ENCODE results near the gene ZNF546. TPM values are rescaled to one million over a fixed set of nuclear protein-coding genes. Genes with fewer than 3 reads are reported as not detected.
"Not testable (repeated sequence)": the region's sequence is repeated elsewhere in the genome, so short reads cannot be mapped to it uniquely, and the experiment has no call there.

The ZNF546 gene
- total and polyA plus RNA-seq, 12 donors = 4.0 to 15.0 (median 6.4) TPM

- H3K9me3 ChIP-seq (replicated peaks in 1 of 3) = peaks cover 0 to 57% (median 5%) of the 10 kb centered on the region in 3 donors
Measured at GRCh38 chr19:40035996-40036395, 39.1 kb downstream of the ZNF546 start.

GRCh38 chr19:40038047-40038446, 41.2 kb downstream of the ZNF546 start:
- peaks cover 0 to 52% (median 0%) of the 10 kb centered on the region in 3 donors for H3K9me3 ChIP-seq (replicated peaks in 1 of 3)
- H3K4me1 ChIP-seq (replicated peaks in 1 of 2); H3K4me3 ChIP-seq; H3K27me3 ChIP-seq; H3K27ac ChIP-seq; DNase-seq; H3K36me3 ChIP-seq (replicated peaks in 1 of 2); intact Hi-C loops (cut with DNase I): not testable (repeated sequence)
- WGBS, 4 donors = 98 to 100% (median 100%) methylated on average over 1 to 3 of the region's 3 CpGs

More at GRCh38 chr19:40035996-40036395, 39.1 kb downstream of the ZNF546 start:
- 94 to 98% (median 97%) methylated on average over 4 of the region's 4 CpGs for WGBS, 4 donors
- intact Hi-C loops (cut with DNase I) = no loop called here
- no peak for TF ChIP-seq CTCF (IDR thresholded peaks at IDR 0.05)
- TF ChIP-seq POLR2A (IDR thresholded peaks at IDR 0.05) = no peak
- no peaks in the 10 kb centered on the region for H3K36me3 ChIP-seq (replicated peaks in 1 of 2)
- H3K4me1 ChIP-seq (replicated peaks in 1 of 2) = no peaks in the 10 kb centered on the region
- H3K27ac ChIP-seq = no peak overlapping the region
- no peak overlapping the region for H3K4me3 ChIP-seq
- no peaks in the 10 kb centered on the region for H3K27me3 ChIP-seq
- no peak for DNase-seq

GRCh38 chr19:40041718-40042117, 44.9 kb downstream of the ZNF546 start:
- 94 to 100% (median 95%) methylated on average over 1 of the region's 1 CpG for WGBS, 4 donors
- intact Hi-C loops (cut with DNase I); H3K4me3 ChIP-seq; H3K27ac ChIP-seq; H3K27me3 ChIP-seq; H3K4me1 ChIP-seq (replicated peaks in 1 of 2); DNase-seq: not testable (repeated sequence)
- Histone ChIP-seq H3K9me3 (replicated peaks in 1 of 3) (peaks cover 0 to 32% (median 7%) of the 10 kb centered on the region in 3 donors), H3K36me3 (replicated peaks in 1 of 2) (peaks cover 0 to 27% of the 10 kb centered on the region in 2 donors)

GRCh38 chr19:40053491-40053890, 56.6 kb downstream of the ZNF546 start:
- DNase-seq = no peak
- Histone ChIP-seq H3K36me3 (replicated peaks in 1 of 2) (no peaks in the 10 kb centered on the region), H3K27me3 (no peaks in the 10 kb centered on the region), H3K4me3 (no peak overlapping the region), H3K27ac (no peak overlapping the region), H3K9me3 (replicated peaks in 1 of 3) (peaks cover 0 to 9% (median 0%) of the 10 kb centered on the region in 3 donors), H3K4me1 (replicated peaks in 1 of 2) (peaks cover 4 to 13% of the 10 kb centered on the region in 2 donors)
- no peak for TF ChIP-seq POLR2A (IDR thresholded peaks at IDR 0.05)
- TF ChIP-seq CTCF (IDR thresholded peaks at IDR 0.05) = no peak
- intact Hi-C loops (cut with DNase I) = no loop called here
- WGBS, 4 donors = 97 to 100% (median 97%) methylated on average over 2 of the region's 2 CpGs

GRCh38 chr19:40054632-40055031, 57.8 kb downstream of the ZNF546 start:
- Histone ChIP-seq H3K4me1 (replicated peaks in 1 of 2) (peaks cover 4 to 13% of the 10 kb centered on the region in 2 donors), H3K27ac (no peak overlapping the region), H3K27me3 (no peaks in the 10 kb centered on the region), H3K4me3 (no peak overlapping the region), H3K9me3 (replicated peaks in 1 of 3) (peaks cover 0 to 15% (median 7%) of the 10 kb centered on the region in 3 donors), H3K36me3 (replicated peaks in 1 of 2) (no peaks in the 10 kb centered on the region)
- 93 to 96% (median 95%) methylated on average over 9 of the region's 9 CpGs for WGBS, 4 donors
- intact Hi-C loops (cut with DNase I) = no loop called here
- no peak for DNase-seq
- TF ChIP-seq CTCF (IDR thresholded peaks at IDR 0.05) = no peak
- no peak for TF ChIP-seq POLR2A (IDR thresholded peaks at IDR 0.05)

Data from adrenal gland (tissue), 12 donors.